Measurements from ENCODE around the gene AHCTF1.
A peak's percentile ranks its signal among the peaks of the same experiment; 100 is the strongest.

AHCTF1 gene, protein sequence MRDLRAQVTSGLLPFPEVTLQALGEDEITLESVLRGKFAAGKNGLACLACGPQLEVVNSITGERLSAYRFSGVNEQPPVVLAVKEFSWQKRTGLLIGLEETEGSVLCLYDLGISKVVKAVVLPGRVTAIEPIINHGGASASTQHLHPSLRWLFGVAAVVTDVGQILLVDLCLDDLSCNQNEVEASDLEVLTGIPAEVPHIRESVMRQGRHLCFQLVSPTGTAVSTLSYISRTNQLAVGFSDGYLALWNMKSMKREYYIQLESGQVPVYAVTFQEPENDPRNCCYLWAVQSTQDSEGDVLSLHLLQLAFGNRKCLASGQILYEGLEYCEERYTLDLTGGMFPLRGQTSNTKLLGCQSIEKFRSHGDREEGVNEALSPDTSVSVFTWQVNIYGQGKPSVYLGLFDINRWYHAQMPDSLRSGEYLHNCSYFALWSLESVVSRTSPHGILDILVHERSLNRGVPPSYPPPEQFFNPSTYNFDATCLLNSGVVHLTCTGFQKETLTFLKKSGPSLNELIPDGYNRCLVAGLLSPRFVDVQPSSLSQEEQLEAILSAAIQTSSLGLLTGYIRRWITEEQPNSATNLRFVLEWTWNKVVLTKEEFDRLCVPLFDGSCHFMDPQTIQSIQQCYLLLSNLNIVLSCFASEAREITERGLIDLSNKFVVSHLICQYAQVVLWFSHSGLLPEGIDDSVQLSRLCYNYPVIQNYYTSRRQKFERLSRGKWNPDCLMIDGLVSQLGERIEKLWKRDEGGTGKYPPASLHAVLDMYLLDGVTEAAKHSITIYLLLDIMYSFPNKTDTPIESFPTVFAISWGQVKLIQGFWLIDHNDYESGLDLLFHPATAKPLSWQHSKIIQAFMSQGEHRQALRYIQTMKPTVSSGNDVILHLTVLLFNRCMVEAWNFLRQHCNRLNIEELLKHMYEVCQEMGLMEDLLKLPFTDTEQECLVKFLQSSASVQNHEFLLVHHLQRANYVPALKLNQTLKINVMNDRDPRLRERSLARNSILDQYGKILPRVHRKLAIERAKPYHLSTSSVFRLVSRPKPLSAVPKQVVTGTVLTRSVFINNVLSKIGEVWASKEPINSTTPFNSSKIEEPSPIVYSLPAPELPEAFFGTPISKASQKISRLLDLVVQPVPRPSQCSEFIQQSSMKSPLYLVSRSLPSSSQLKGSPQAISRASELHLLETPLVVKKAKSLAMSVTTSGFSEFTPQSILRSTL (N-terminal part only)
- total RNA-seq = 141 to 183 (median 159) reads per million in 9 experiments

GRCh38 chr1:246931549-246932365, at the start of gene AHCTF1:
TSS of gene AHCTF1 (minus strand) at chr1:246931948. CDS start at chr1:246918370, 13,578 bp downstream.
- H3K27me3 Mint-ChIP-seq = no peaks in the 10 kb centered on the region
- ATAC-seq (replicated peaks) = peak; percentile 88
- peak within 1 kb of the TSS; percentile 96 to 98 for H3K27ac Mint-ChIP-seq
- H3K4me3 Mint-ChIP-seq = peak within 1 kb of the TSS; percentile 97
- DNase-seq = peak; percentile 91 to 94 (median 92)
- peaks cover 36% of the 10 kb centered on the region for H3K36me3 Mint-ChIP-seq (ENCODE audit: insufficient read depth)
- peaks cover 23 to 33% of the 10 kb centered on the region in 2 donors for H3K4me1 Mint-ChIP-seq (ENCODE audit: low read depth in 2 of 2)
- no peaks in the 10 kb centered on the region for H3K9me3 Mint-ChIP-seq

GRCh38 chr1:246978785-246979184, 47.0 kb upstream of the AHCTF1 start:
- Mint-ChIP-seq H3K27ac (no peak overlapping the region), H3K9me3 (no peaks in the 10 kb centered on the region), H3K27me3 (peaks cover 6 to 30% of the 10 kb centered on the region in 2 donors), H3K4me1 (ENCODE audit: low read depth in 2 of 2) (no peaks in the 10 kb centered on the region), H3K36me3 (ENCODE audit: insufficient read depth) (no peaks in the 10 kb centered on the region), H3K4me3 (no peak overlapping the region)
- ATAC-seq (replicated peaks) (no peak), DNase-seq (no peak)

DNA sequence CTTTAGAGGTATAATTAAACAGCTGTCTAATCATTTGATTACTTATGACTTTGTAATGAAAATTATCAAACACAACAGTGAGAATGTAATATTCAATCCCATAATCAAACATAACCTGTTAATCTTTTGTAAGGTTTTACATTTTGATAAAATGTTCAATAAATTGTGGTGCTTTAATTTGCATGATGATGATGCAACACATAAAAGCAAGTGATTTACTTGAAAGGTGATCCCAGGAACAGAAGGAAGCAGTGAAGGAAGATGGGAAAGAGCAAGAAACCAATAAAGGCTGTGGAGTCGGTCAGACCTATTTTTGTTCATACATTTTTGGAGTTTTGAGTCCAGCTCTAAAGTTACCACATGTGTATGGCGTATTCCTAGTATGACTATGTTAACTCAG, 46.5 kb upstream of the AHCTF1 start:
- ATAC-seq (replicated peaks) (no peak), DNase-seq (no peak)
- H3K9me3 Mint-ChIP-seq = no peaks in the 10 kb centered on the region
- no peak overlapping the region for H3K27ac Mint-ChIP-seq
- no peaks in the 10 kb centered on the region for H3K36me3 Mint-ChIP-seq (ENCODE audit: insufficient read depth)
- H3K4me3 Mint-ChIP-seq = no peak overlapping the region
- H3K4me1 Mint-ChIP-seq (ENCODE audit: low read depth in 2 of 2) = no peaks in the 10 kb centered on the region
- peaks cover 6 to 30% of the 10 kb centered on the region in 2 donors for H3K27me3 Mint-ChIP-seq

GRCh38 chr1:246971969-246972368, 40.2 kb upstream of the AHCTF1 start:
- H3K4me1 Mint-ChIP-seq (ENCODE audit: low read depth in 2 of 2) = peaks cover 0 to 5% of the 10 kb centered on the region in 2 donors

GRCh38 chr1:246971090-246971721, 39.5 kb upstream of the AHCTF1 start:
- DNase-seq (peak; percentile 31 to 41 (median 35)), ATAC-seq (replicated peaks) (no peak)
- no peak overlapping the region for H3K27ac Mint-ChIP-seq

More at GRCh38 chr1:246971969-246972368, 40.2 kb upstream of the AHCTF1 start:
- ATAC-seq (replicated peaks) (no peak), DNase-seq (no peak)
- H3K9me3 Mint-ChIP-seq = peaks cover 0 to 3% of the 10 kb centered on the region in 2 donors
- H3K36me3 Mint-ChIP-seq (ENCODE audit: insufficient read depth) = no peaks in the 10 kb centered on the region
- peaks cover 4 to 14% of the 10 kb centered on the region in 2 donors for H3K27me3 Mint-ChIP-seq
- no peak overlapping the region for H3K4me3 Mint-ChIP-seq
- no peak overlapping the region for H3K27ac Mint-ChIP-seq

DNA sequence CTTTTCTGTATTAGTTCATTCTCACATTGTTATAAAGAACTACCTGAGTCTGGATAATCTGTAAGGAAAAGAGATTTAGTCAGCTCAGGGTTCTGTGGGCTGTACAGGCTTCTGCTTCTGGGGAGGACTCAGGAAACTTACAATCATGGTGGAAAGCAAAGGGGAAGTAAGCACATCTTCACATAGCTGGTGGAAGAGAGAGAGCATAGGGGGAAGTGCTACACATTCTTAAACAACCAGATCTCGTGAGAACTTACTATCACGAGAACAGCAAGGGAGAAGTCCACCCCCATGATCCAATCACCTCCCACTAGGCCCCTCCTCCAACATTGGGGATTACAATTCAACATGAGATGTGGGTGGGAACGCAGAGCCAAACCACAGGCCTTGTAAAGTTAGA, 37.9 kb upstream of the AHCTF1 start:
- H3K4me3 Mint-ChIP-seq = no peak overlapping the region
- ATAC-seq (replicated peaks) (no peak), DNase-seq (no peak)
- peaks cover 0 to 5% of the 10 kb centered on the region in 2 donors for H3K4me1 Mint-ChIP-seq (ENCODE audit: low read depth in 2 of 2)
- no peaks in the 10 kb centered on the region for H3K27me3 Mint-ChIP-seq
- H3K36me3 Mint-ChIP-seq (ENCODE audit: insufficient read depth) = no peaks in the 10 kb centered on the region
- H3K9me3 Mint-ChIP-seq = peaks cover 0 to 3% of the 10 kb centered on the region in 2 donors
- no peak overlapping the region for H3K27ac Mint-ChIP-seq

More at GRCh38 chr1:246971090-246971721, 39.5 kb upstream of the AHCTF1 start:
- Mint-ChIP-seq H3K4me1 (ENCODE audit: low read depth in 2 of 2) (peaks cover 0 to 5% of the 10 kb centered on the region in 2 donors), H3K27me3 (peaks cover 0 to 6% of the 10 kb centered on the region in 2 donors), H3K36me3 (ENCODE audit: insufficient read depth) (no peaks in the 10 kb centered on the region), H3K9me3 (peaks cover 0 to 3% of the 10 kb centered on the region in 2 donors), H3K4me3 (no peak overlapping the region)

GRCh38 chr1:246966502-246966901, 34.8 kb upstream of the AHCTF1 start:
- Mint-ChIP-seq H3K27ac (no peak overlapping the region), H3K36me3 (ENCODE audit: insufficient read depth) (no peaks in the 10 kb centered on the region), H3K27me3 (peaks cover 0 to 10% of the 10 kb centered on the region in 2 donors), H3K4me3 (no peak overlapping the region), H3K9me3 (peaks cover 0 to 3% of the 10 kb centered on the region in 2 donors), H3K4me1 (ENCODE audit: low read depth in 2 of 2) (peaks cover 0 to 5% of the 10 kb centered on the region in 2 donors)
- DNase-seq (no peak), ATAC-seq (replicated peaks) (no peak)

DNA sequence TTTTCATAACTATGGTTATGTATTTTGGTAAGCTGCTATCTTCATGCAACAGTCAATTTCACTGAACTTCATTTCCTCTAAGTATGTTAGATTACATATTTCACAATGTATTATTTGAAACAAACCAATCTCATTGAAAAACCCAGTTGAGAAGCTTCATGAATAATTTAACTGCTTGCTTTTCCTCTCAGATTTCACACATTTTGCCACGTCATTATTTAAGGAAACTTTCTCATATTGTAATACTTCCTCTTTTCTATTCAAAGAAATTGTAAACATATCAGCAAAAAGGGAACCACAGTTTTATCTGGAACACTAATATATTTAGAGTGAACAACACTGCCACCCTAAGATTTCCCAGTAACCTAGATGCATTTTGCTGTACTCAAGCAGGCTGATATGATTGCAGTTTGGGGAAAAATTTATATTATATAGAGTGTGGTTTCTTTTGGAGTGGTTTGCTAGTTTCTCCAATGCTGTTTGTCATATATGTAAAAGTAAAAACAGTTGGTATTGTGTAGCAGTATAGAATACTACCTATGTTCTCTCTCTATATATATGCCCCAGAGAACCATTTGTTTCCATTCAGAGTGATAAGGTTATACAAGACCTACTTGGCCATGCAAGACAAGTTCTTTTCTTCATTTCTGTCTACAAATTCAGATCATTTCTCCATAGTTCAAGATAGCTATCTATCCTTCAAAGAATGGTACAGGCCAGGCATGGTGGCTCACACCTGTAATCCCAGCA, 28.4 kb upstream of the AHCTF1 start:
- H3K36me3 Mint-ChIP-seq (ENCODE audit: insufficient read depth) = no peaks in the 10 kb centered on the region
- H3K27me3 Mint-ChIP-seq = peaks cover 0 to 10% of the 10 kb centered on the region in 2 donors
- no peak overlapping the region for H3K4me3 Mint-ChIP-seq
- H3K4me1 Mint-ChIP-seq (ENCODE audit: low read depth in 2 of 2) = no peaks in the 10 kb centered on the region
- ATAC-seq (replicated peaks) (peak; percentile 35), DNase-seq (no peak)
- H3K27ac Mint-ChIP-seq = peak overlapping the region in 1 of 2 donors; percentile 35
- no peaks in the 10 kb centered on the region for H3K9me3 Mint-ChIP-seq

DNA sequence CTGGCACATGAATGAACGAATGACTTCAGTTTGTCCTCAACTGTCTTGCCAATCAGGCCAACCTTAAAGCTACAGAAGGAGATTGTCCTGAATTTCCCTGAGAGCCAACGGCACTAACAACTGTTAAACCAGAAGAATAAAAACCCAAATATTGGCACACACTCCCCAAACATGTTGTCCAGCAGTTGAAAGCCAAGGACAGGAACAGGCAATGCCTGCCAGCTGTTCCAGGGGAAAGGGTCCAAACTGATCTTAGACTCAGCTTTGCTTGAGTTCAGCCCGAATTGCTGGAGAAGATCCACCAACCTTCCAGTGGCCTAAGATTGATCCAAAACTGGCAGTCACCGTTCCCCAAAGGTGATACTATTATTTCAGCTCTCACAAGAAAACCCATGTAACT, 22.4 kb upstream of the AHCTF1 start:
- no peak for ATAC-seq (replicated peaks)

DNA sequence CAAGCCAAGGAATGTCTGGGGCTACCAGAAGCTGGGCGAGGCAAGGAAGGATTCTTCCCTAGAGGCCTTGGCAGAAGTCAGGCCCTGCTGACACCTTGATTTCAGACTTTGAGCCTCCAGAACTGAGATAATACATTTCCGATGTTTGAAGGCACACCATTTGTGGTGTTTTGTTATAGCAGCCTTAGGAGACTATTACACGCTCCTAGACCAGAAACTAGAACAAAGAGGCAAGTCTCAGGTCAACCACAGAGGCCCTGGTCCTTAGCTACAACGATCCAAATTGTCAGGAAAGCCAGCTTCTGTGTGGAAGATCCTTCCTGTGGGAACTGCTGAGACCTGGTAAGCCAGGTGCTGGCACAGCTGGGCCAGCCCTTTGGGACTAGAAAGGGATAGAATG, 19.7 kb upstream of the AHCTF1 start:
- no peaks in the 10 kb centered on the region for H3K36me3 Mint-ChIP-seq (ENCODE audit: insufficient read depth)
- no peaks in the 10 kb centered on the region for H3K27me3 Mint-ChIP-seq
- no peak overlapping the region for H3K4me3 Mint-ChIP-seq
- no peak overlapping the region for H3K27ac Mint-ChIP-seq
- H3K9me3 Mint-ChIP-seq = no peaks in the 10 kb centered on the region
- ATAC-seq (replicated peaks) (no peak), DNase-seq (no peak)
- no peaks in the 10 kb centered on the region for H3K4me1 Mint-ChIP-seq (ENCODE audit: low read depth in 2 of 2)

More for the DNA sequence above, 22.4 kb upstream of the AHCTF1 start:
- Mint-ChIP-seq H3K36me3 (ENCODE audit: insufficient read depth) (no peaks in the 10 kb centered on the region), H3K4me3 (no peak overlapping the region), H3K27me3 (no peaks in the 10 kb centered on the region), H3K4me1 (ENCODE audit: low read depth in 2 of 2) (no peaks in the 10 kb centered on the region), H3K9me3 (no peaks in the 10 kb centered on the region), H3K27ac (no peak overlapping the region)
- DNase-seq = no peak

- H3K4me1 Mint-ChIP-seq (ENCODE audit: low read depth in 2 of 2) = no peaks in the 10 kb centered on the region
- ATAC-seq (replicated peaks) = no peak
- H3K27ac Mint-ChIP-seq = no peak overlapping the region
- H3K4me3 Mint-ChIP-seq = no peak overlapping the region
- no peaks in the 10 kb centered on the region for H3K36me3 Mint-ChIP-seq (ENCODE audit: insufficient read depth)
- no peak for DNase-seq
- no peaks in the 10 kb centered on the region for H3K9me3 Mint-ChIP-seq
- H3K27me3 Mint-ChIP-seq = no peaks in the 10 kb centered on the region
These were observed 18.2 kb upstream of the AHCTF1 start for GRCh38 chr1:246949956-246950355.

All from effector memory CD8-positive, alpha-beta T cell (primary cell).